HepG2 (cell line): ENCODE results near the gene BLMH. TPM values are rescaled to one million over a fixed set of nuclear protein-coding genes. Genes with fewer than 3 reads are reported as not detected.

Experiments
- ATAC-seq: fragments of 200-7000 bp; cut with Tn5 transposase; 3 replicates; pipeline ENCODE4 v1.9.1; 2020; ENCODE audit warnings: mild to moderate bottlenecking, moderate library complexity
- BruUV-seq: library from RNA; stranded (reverse); fragments of 400-500 nt; replicated peaks from 2 replicates; lab custom pipeline; 2021; lab: Mats Ljungman, UMichigan
- CTCF ChIA-PET: fragments of 300-600 bp; formaldehyde crosslinking; extraction: SDS; loops from one replicate; lab custom pipeline; 2021; ENCODE audit warnings: low total read pairs, inconsistent platforms, low intra/inter-chr PET ratio; lab: Yijun Ruan, JAX
- POLR2A ChIA-PET: fragments of 350-600 bp; sonication (Branson Sonifier 250); formaldehyde crosslinking; loops from one replicate; lab custom pipeline; 2020; ENCODE audit warnings: antibody characterized with exemption, inconsistent platforms; lab: Yijun Ruan, JAX
- DNase-seq: peaks from one replicate; pipeline ENCODE4 v3.0.0-alpha.2; 2015; ENCODE audit warnings: low spot score
- FAIRE-seq: peaks from 3 replicates; lab custom pipeline; 2011; peaks lifted over from hg19 to GRCh38; lab: Jason Lieb, UNC
- H2AFZ ChIP-seq: one replicate; pipeline ENCODE4 v1.6.1; 2011; ENCODE audit warnings: low read length, inconsistent platforms
- H3K27ac ChIP-seq: fragments of 300-600 bp; 3 replicates; pipeline ENCODE4 v1.8.0; 2011; ENCODE audit warnings: mixed run types, mild to moderate bottlenecking, mixed read lengths, low read length, inconsistent platforms; ENCODE audit not compliant: insufficient read depth; ENCODE audit errors: extremely low read length
- H3K27me3 ChIP-seq, 2 experiments: fragments of 200-600 bp in 1 of 2; 2 replicates in 1 of 2; 3 replicates in 1 of 2; pipeline versions ENCODE4 v1.6.0 to v1.8.0; 2011; ENCODE audit warnings: low read length in 2 of 2, mild to moderate bottlenecking in 2 of 2, moderate library complexity in 2 of 2, inconsistent platforms in 1 of 2; ENCODE audit not compliant: insufficient read depth in 2 of 2, control insufficient read depth in 1 of 2
- H3K36me3 ChIP-seq, 2 experiments: fragments of 200-600 bp in 1 of 2; replicated peaks in 1 of 2; 2 replicates in 1 of 2; 3 replicates in 1 of 2; pipeline versions ENCODE4 v1.5.1 to v1.8.0; 2011; ENCODE audit warnings: low read length in 2 of 2, inconsistent platforms in 1 of 2; ENCODE audit not compliant: insufficient read depth in 2 of 2, control insufficient read depth in 1 of 2
- H3K4me1 ChIP-seq: 2 replicates; pipeline ENCODE4 v1.5.1; 2012; ENCODE audit warnings: low read length, inconsistent platforms; ENCODE audit not compliant: insufficient read depth
- H3K4me2 ChIP-seq: 2 replicates; pipeline ENCODE4 v1.6.0; 2011; ENCODE audit warnings: low read depth, low read length, inconsistent platforms
- H3K4me3 ChIP-seq, 3 experiments: fragments of 200-600 bp in 1 of 3; sonication (generic), shearing (Covaris generic) in 1 of 3; replicated peaks in 1 of 3; 2 replicates each; pipeline ENCODE4 v1.5.1; 2011 to 2016; ENCODE audit warnings: low read length in 3 of 3, inconsistent platforms in 2 of 3, low read depth in 2 of 3, mild to moderate bottlenecking in 2 of 3, control low read depth in 1 of 3, mixed read lengths in 1 of 3; ENCODE audit not compliant: insufficient read depth in 1 of 3
- H3K79me2 ChIP-seq: one replicate; pipeline ENCODE4 v1.6.1; 2011; ENCODE audit warnings: low read length, inconsistent platforms; ENCODE audit not compliant: insufficient read depth
- H3K9ac ChIP-seq: 2 replicates; pipeline ENCODE4 v1.6.0; 2011; ENCODE audit warnings: mild to moderate bottlenecking, low read depth, low read length, inconsistent platforms; ENCODE audit not compliant: insufficient read depth
- H3K9me3 ChIP-seq: 2 replicates; pipeline ENCODE4 v1.5.1; 2012; ENCODE audit warnings: mild to moderate bottlenecking, low read length
- H4K20me1 ChIP-seq: 2 replicates; pipeline ENCODE4 v1.6.0; 2011; ENCODE audit warnings: inconsistent platforms, mild to moderate bottlenecking, low read length, moderate library complexity; ENCODE audit not compliant: insufficient read depth
- AHDC1 ChIP-seq: sonication (generic); formaldehyde crosslinking; IDR thresholded peaks from 2 replicates; pipeline ENCODE4 v1.5.1; 2020; ENCODE audit warnings: mild to moderate bottlenecking, missing genetic modification reagents, borderline replicate concordance
- ARHGAP35 ChIP-seq: sonication (generic); formaldehyde crosslinking; IDR thresholded peaks from 2 replicates; pipeline ENCODE4 v1.9.0; 2022; ENCODE audit warnings: mild to moderate bottlenecking, inconsistent platforms, moderate library complexity, missing genetic modification reagents, borderline replicate concordance
- HNRNPLL ChIP-seq: fragments of 200-400 bp; formaldehyde crosslinking; IDR thresholded peaks from 2 replicates; pipeline ENCODE4 v1.6.1; 2017; ENCODE audit warnings: mild to moderate bottlenecking, low read depth, low read length; ENCODE audit not compliant: poor library complexity, severe bottlenecking
- YEATS2 ChIP-seq: sonication (generic); formaldehyde crosslinking; IDR thresholded peaks from 2 replicates; pipeline ENCODE4 v1.4.0; 2020; ENCODE audit warnings: missing genetic modification reagents, borderline replicate concordance
- ZBTB40 ChIP-seq, 2 experiments: fragments of 450-650 bp in 1 of 2; sonication (generic) in 1 of 2; formaldehyde crosslinking in 1 of 2; IDR thresholded peaks; 2 replicates each; pipeline versions ENCODE4 v1.6.1 to v1.8.0; 2016 to 2022; ENCODE audit warnings: antibody characterized with exemption in 1 of 2, mild to moderate bottlenecking in 1 of 2, missing genetic modification reagents in 1 of 2
- ZNF713 ChIP-seq: sonication (generic); formaldehyde crosslinking; IDR thresholded peaks from 2 replicates; pipeline ENCODE4 v1.4.0; 2020; ENCODE audit warnings: mild to moderate bottlenecking, missing genetic modification reagents
- WGBS: methylation state at CpG from one replicate; pipeline ENCODE4 v1.1.6; 2017; ENCODE audit warnings: low lambda C conversion rate; 5-methylcytosine and 5-hydroxymethylcytosine counted together
- in situ Hi-C: cut with HindIII; loops from 2 replicates; pipeline ENCODE4 v1.10.0; 2017; ENCODE audit warnings: low pct_unique_long_range_greater_than_20kb; ENCODE audit not compliant: extremely low pct_ligation_motif_present
- intact Hi-C: fragments of 100-400 bp; cut with micrococcal nuclease; formaldehyde crosslinking; loops from one replicate; pipeline ENCODE4 v1.10.0; 2022; ENCODE audit not compliant: unreplicated experiment
- polyA plus RNA-seq, 8 experiments: library from polyadenylated mRNA; depleted of rRNA in 3 of 8; stranded (reverse) in 7 of 8; unstranded in 1 of 8; fragments of >200 nt; fragmentation: Illumina TruSeq in 4 of 8; extraction: Trizol in 4 of 8; gene quantifications; 2 replicates each; pipeline versions ENCODE4 v1.2.1 to v1.2.3, GENCODE V29; 2011 to 2016; ENCODE audit warnings: low read depth in 4 of 8, missing spikeins in 1 of 8, mixed read lengths in 1 of 8; ENCODE audit not compliant: insufficient read depth in 1 of 8
- total RNA-seq, 5 experiments: library from RNA; depleted of rRNA; stranded (reverse); fragments of >200 nt; fragmentation: Illumina TruSeq; extraction: Trizol; gene quantifications; 2 replicates each; pipeline ENCODE4 v1.2.3, GENCODE V29; 2016; ENCODE audit warnings: low read depth in 1 of 5

BLMH gene
- total and polyA plus RNA-seq, 2 of the 13 experiments (the other 11 are each of a cell fraction or from before 2014, with no cell fraction given) = 12.1 to 41.0 TPM

- BruUV-seq = no TSS peak
- Histone ChIP-seq H3K4me3 (no peak overlapping the region; a peak in 1 of 6 replicates), H4K20me1 (no peaks in the 10 kb centered on the region), H2AFZ (peak overlapping the region; percentile 44), H3K27ac (no peak overlapping the region), H3K4me2 (peak overlapping the region; percentile 55), H3K9ac (no peak overlapping the region), H3K79me2 (no peaks in the 10 kb centered on the region), H3K27me3 (no peaks in the 10 kb centered on the region), H3K9me3 (no peaks in the 10 kb centered on the region), H3K36me3 (no peaks in the 10 kb centered on the region), H3K4me1 (peaks cover 62% of the 10 kb centered on the region)
- DNase-seq (no peak), FAIRE-seq (no peak), ATAC-seq (no peak)
- WGBS = 44% methylated on average over 7 of the region's 12 CpGs
- intact Hi-C loops (loop anchor here (5.0 kb wide), 1 partner anchor 108 kb away; no protein-coding TSS in a partner anchor), in situ Hi-C loops (loop anchor here (10.0 kb wide), 1 partner anchor 110 kb away; no protein-coding TSS in a partner anchor)
- POLR2A ChIA-PET = interaction anchor here (1.5 kb wide), 1 partner anchor 9 kb away, joined by 7 read pairs; no protein-coding TSS in a partner anchor
- CTCF ChIA-PET = no interaction called here
- TF ChIP-seq ZNF713 (CRISPR knock-in tag) (no peak), HNRNPLL (no peak), ZBTB40 (IDR thresholded peaks at IDR 0.05) (no peak), ZBTB40 (CRISPR knock-in tag; IDR thresholded peaks at IDR 0.05) (no peak), ARHGAP35 (CRISPR knock-in tag) (no peak), AHDC1 (CRISPR knock-in tag) (no peak), YEATS2 (CRISPR knock-in tag) (no peak)
Observed at GRCh38 chr17:30234964-30235363, 56.8 kb downstream of the BLMH start.
